IPS-18c (cell line): ENCODE data around the gene SLC34A3.
A peak's percentile ranks its signal among the peaks of the same experiment; 100 is the strongest.

Experiments
- H3K4me3 ChIP-seq: 2 replicates; pipeline ENCODE4 v1.7.0; 2013; ENCODE audit warnings: low read depth, mild to moderate bottlenecking, low read length, moderate library complexity; ENCODE audit not compliant: insufficient read depth
- H3K9me3 ChIP-seq: one replicate; pipeline ENCODE4 v1.6.1; 2013; ENCODE audit warnings: mild to moderate bottlenecking, low read length, moderate library complexity; ENCODE audit not compliant: control insufficient read depth, insufficient read depth

The SLC34A3 gene

DNA sequence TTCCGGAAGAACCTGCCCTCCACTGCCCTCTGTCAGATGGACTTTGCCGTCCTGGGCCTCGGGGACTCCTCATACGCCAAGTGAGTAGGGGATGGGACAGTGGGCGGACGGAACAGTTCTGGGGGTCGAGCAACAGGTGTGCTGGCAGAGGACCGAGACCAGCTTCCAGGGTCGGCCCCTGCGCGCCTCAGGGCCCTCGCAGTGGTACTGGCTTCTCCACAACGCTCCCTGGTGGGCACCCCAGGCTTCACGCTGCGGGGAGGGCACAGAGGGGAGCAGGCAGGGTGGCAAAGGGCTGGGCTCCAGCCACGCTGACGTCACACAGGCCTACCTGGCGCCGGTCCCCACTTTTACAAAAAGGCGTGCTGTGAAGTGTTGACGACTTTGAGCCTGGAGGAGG lies 18.2 kb upstream of the SLC34A3 start:
- H3K9me3 ChIP-seq, result peaks cover 2% of the 10 kb centered on the region
- no peak overlapping the region for H3K4me3 ChIP-seq

DNA sequence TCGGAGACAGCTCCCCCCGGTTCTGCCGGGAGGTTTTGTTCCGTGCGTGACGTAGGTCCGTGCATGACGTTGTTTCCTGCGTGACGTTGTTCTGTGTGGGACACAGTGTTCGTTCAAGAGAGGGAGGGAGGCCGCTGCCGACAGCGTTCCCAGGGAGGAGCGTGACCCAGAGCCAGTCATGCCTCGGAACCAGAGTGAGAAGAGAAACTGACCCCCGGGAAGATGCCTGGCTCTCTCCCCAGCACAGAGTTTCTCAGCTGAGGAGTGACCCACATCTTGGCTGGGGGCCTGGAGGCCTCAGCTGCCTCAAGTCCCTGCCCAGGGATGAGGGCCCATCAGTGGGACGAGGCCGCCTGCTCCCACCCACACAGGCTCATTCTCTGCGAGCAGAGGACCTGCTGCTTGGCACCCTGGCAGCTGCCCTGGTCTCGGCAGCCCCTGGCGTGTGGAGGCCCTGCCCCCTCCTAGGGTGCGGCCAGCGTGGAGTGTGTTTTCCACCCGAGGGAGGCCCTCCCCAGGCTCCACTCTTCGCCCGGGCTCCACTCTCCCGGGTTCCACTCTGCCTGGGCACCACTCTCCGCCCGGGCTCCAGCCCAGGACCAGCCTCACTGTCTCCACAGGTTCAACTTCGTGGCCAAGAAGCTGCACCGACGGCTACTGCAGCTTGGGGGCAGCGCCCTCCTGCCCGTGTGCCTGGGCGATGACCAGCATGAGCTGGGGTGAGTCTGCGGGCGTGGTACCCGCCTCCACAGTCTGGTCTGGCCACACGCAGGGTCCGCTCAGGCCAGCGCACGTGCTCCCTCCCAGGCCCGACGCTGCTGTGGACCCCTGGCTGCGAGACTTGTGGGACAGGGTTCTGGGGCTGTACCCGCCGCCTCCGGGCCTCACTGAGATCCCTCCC lies 17.3 kb upstream of the SLC34A3 start:
- H3K9me3 ChIP-seq, result peaks cover 2% of the 10 kb centered on the region
- H3K4me3 ChIP-seq, result no peak overlapping the region; the same call in 1 of the 2 replicates

DNA sequence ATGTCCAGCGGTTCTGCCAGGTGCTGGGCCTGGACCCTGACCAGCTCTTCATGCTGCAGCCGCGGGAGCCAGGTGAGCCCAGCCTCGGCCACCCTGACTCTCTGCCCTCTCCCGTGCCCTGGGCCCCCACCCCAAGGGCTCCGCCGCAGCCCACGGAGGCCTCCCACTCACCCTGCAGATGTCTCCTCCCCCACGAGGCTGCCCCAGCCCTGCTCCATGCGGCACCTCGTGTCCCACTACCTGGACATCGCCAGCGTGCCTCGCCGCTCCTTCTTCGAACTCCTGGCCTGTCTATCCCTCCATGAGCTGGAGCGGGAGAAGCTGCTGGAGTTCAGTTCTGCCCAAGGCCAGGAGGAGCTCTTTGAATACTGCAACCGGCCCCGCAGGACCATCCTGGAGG lies 16.1 kb upstream of the SLC34A3 start:
- Histone ChIP-seq H3K9me3 (peaks cover 2% of the 10 kb centered on the region), H3K4me3 (no peak overlapping the region)

DNA sequence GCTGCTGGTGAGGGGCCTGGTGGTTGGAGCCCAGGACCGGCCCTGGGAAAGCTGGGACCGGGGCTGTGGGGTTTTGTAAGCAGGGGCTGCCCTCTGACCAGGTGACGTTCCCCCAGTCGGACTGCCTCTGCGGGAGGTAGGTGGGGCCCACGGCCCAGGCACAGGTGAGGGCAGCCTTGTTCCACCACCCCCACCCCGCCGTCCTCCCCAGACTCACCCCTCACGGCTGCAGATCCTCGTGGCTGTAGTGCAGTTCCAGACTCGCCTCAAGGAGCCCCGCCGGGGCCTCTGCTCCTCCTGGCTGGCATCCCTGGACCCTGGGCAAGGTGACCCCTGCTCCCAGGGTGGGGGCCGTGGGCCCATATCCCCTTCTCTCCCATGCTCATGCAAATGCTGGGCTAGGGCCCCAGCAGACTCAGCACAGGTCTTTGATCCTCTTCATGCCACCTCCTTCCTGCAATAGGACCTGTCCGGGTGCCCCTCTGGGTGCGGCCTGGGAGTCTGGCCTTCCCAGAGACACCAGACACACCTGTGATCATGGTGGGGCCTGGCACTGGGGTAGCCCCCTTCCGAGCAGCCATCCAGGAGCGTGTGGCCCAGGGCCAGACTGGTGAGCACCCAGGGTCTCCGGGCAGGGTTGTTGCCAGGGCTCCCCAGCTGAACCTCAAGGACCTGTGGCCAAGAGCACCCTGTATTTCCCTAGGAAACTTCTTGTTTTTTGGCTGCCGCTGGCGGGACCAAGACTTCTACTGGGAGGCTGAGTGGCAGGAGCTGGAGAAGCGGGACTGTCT lies 15.3 kb upstream of the SLC34A3 start:
- no peak overlapping the region for H3K4me3 ChIP-seq
- H3K9me3 ChIP-seq, result peaks cover 2% of the 10 kb centered on the region

DNA sequence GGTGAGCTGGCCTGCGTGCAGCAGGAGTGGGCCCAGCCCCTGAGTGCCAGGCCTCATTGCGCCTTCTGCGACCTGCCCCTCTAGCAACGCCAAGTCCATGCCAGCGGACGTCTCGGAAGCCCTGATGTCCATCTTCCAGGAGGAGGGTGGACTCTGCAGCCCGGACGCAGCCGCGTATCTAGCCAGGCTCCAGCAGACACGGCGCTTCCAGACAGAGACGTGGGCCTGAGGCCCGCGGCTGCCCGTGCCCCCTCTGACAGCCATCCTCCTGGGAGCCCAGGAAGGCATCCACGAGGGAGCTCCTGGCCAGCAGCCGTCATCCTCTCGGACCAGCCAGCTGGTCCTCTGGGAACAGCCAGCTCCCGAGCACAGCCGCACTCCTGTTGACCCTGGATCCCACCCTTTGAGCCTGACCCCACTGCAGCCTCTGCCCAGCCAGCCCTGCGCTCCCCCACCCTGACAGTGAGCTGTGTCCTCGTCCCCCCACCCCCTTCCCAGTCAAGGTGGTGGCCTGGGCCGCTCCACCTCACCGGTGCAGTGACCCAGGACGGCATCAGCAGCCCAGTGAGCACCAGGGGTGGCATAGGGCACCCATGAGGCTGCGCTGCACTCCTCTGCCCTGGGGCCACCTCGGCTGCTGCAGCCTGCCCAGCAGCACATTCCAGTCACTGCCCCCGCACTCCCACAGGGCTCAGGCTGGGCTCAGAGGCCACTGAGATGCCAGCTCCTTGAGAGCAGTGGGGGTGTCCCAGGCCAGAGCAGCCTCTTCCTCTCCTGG lies 14.3 kb upstream of the SLC34A3 start:
- Histone ChIP-seq H3K9me3 (peaks cover 2% of the 10 kb centered on the region), H3K4me3 (no peak overlapping the region; the same call in 1 of the 2 replicates)

DNA sequence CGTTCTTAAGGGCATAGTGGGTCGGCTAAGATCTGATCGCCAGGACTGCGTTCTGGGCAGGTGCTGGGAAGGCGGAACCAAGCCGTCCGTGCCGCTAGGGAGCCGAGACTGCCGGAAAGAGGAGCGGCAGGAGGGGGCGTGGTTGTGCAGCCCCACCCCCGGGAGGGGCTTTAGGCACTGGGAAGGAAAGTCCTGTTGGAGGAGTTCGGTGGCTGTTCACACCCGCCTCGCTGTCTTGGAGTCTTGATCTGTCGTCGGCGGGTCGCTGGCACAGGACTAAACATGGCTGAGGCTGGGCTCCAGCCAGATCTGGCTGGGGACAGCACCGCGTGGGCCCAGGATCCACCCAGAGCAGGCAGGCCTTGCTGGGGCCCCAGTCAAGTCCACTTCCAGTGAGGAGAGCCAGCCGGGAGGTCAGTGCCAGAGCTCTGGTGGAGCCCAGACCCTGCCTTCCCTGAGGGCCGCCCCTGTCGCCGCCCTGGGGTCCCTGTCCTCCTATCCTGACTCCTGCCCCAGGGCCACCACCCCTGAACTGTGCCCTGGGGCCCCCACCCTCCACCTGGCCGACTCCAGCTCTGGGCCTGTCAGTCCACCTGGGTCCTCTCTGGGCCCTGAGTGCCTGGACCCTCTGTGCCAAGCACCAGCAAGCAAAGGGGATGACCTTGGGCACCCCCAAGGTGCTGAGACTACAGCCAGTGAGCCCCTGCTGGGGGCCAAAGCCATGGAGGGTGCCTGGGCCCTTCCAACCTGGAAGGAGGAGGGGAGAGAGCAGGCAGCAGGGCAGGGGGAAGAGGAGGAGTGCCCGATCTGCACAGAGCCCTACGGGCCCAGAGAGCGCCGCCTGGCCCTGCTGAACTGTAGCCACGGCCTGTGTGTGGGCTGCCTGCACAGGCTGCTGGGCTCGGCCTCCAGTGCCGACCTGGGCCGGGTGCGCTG lies 13.2 kb upstream of the SLC34A3 start:
- Histone ChIP-seq H3K9me3 (peaks cover 4% of the 10 kb centered on the region), H3K4me3 (no peak overlapping the region)

DNA sequence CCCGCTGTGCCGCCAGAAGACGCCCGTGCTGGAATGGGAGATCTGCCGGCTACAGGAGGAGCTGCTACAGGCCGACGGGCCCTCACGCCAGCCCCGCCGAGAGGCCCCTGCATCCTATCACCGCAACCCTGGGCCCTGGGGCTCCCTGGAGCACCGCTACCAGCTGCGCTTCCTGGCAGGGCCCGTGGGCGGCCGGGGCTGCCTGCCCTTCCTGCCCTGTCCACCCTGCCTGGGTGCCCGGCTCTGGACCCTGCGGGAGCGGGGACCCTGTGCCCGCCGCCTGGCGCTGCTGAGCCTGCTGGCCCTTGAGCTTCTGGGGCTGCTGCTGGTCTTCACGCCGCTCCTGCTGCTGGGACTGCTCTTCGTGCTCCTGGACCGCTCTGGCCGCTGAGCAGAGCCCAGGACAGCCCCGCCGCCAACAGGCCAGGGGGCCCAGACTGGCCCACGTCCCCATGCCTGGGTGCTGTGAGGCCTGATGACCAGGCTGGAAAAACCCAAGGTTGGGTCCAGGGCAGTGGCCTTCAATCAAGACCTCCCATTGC lies 12.4 kb upstream of the SLC34A3 start:
- no peak overlapping the region for H3K4me3 ChIP-seq
- peaks cover 4% of the 10 kb centered on the region for H3K9me3 ChIP-seq

DNA sequence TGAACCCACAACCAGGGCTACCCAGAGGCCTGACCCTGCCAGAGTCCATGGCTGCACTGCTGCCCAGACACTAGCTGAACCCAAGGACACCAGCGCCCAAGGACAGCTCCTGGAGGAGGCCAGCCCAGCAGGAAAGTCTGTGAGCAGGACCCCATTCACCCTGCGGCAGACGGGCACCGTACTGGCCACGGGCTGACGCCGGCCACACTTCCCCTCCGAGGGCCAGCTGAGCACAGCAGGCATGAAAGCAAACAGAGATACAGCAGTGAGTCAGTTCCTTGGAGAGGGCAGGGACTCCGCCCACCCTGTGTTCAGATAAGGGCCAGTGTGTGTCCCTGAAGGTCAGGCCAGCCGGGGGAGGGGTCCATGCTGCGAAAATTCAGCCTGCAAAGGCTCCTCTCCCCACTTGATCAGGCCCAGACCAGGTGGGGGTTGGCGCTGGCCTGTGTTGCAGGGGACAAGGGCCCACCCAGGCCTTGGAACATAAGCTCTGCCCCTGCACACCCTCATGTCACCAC lies 11.9 kb upstream of the SLC34A3 start:
- Histone ChIP-seq H3K4me3 (no peak overlapping the region; the same call in 1 of the 2 replicates), H3K9me3 (peaks cover 4% of the 10 kb centered on the region)

DNA sequence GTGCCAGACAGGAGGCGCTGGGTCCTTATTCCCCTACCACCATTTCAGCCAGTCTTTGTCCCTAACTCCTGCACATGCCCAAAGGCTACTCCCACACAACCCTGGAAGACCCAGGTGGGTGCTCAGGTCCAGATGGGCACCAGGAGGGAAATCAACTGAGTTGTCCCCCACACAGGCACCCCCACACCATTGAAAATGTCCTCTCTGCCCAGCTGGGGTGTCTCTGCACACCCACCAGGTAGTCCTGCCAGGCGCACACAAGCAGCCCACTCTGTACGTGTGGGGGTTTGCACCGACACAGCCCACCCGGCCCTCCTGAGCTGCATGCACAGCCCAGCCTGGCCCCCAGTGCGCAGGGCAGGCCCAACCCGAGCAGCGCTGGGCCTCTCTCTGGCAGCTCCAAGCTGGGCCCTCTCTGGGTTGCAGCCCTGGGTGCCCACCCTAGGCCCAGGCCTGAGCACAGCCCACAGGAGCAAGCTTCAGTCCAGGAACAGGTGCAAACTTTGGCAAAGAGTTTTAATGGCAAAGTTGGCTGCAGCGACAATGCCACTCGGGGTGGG lies 10.9 kb upstream of the SLC34A3 start:
- peaks cover 4% of the 10 kb centered on the region for H3K9me3 ChIP-seq
- H3K4me3 ChIP-seq, result no peak overlapping the region

DNA sequence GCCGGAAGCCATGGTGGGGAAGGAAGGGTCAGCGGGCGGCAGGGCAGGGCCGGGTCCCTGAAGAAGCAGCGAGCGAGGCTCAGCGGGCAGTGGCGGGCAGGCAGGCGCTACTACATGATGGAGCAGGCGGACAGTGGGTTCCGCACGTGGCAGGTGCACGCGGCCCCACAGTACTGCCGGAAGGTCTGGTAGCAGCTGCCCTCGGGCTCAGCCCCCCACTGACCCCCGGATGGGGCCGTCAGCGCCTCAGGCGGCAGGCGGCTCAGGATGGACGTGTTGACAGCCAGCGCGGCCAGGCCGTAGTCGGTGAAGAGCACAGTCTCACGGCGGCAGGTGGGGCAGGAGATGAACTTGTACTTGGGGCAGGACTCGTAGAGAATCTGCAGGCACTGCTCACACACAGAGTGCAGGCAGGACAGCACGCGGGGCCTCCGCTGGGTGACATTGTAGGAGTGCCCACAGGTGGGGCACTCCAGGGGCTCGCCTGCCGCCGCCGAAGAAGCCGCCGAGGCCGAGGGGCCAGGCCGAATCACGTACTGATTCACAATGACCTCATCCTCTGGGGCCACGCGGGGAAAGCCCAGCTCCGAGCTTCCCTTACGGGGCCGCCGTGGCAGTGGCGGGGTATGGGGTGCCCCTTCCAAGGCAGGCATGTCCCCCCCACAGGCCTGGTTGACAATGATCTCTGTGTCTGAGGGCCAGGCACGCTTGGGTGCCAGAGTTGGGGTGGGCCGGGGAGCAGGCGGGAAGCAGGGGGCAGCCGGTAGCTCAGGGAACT lies 10.2 kb upstream of the SLC34A3 start:
- H3K9me3 ChIP-seq, result peaks cover 2% of the 10 kb centered on the region
- H3K4me3 ChIP-seq, result no peak overlapping the region

DNA sequence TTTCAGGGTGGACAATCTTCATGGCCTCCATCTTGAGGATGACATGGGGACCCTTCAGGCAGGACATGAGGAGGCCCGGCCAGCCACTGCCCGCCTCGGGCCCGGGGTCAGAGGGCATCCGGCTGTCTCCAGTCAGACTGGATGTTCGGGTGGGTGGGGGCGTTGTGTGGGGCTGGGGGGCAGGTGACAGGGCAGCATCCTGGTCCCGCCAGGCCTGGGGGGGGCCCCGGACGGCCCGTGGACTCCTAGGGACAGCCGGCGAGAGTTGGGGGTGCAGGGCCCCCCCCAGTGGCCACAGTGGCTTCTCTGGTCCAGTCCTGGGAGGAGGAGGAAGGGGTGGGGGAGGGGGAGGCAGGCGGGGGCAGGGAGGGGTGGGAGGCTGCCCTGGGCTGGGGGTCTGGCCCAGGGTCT lies 9.6 kb upstream of the SLC34A3 start:
- Histone ChIP-seq H3K4me3 (0 out of 2 replicates have a peak overlapping the region, but pooled peaks have one; percentile 44), H3K9me3 (peaks cover 2% of the 10 kb centered on the region)

DNA sequence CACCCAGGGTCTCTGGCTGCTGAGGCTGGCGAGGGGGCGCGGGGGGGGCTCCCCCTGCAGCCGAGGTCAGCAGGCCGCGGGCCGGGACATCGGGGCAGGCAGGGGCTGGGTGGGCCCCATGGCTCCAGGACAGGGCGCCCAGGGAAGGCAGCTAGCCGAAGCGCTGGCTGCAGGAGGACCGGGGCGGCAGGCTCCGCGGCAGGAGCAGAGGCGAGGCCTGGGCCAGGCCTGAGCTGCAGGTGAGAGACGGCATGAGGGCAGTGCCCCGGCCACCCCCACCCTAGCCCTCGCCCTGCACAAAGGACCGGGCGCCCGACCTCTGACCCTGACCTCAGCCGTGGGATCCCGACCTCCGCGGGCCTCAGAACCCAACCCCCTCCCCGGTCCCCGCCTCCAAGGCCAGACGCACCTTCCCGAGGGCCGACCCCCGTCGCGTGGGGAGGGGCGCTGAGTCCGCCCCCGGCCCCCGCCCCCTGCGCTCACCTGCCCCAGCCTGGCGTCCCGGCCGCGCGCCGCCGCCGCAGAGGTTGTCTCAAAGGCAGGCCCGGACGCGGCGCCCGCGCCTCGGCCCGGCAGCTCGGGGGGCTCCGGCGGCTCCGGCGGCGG lies 9.1 kb upstream of the SLC34A3 start:
- Histone ChIP-seq H3K4me3 (peak overlapping the region; percentile 44), H3K9me3 (peaks cover 2% of the 10 kb centered on the region)

DNA sequence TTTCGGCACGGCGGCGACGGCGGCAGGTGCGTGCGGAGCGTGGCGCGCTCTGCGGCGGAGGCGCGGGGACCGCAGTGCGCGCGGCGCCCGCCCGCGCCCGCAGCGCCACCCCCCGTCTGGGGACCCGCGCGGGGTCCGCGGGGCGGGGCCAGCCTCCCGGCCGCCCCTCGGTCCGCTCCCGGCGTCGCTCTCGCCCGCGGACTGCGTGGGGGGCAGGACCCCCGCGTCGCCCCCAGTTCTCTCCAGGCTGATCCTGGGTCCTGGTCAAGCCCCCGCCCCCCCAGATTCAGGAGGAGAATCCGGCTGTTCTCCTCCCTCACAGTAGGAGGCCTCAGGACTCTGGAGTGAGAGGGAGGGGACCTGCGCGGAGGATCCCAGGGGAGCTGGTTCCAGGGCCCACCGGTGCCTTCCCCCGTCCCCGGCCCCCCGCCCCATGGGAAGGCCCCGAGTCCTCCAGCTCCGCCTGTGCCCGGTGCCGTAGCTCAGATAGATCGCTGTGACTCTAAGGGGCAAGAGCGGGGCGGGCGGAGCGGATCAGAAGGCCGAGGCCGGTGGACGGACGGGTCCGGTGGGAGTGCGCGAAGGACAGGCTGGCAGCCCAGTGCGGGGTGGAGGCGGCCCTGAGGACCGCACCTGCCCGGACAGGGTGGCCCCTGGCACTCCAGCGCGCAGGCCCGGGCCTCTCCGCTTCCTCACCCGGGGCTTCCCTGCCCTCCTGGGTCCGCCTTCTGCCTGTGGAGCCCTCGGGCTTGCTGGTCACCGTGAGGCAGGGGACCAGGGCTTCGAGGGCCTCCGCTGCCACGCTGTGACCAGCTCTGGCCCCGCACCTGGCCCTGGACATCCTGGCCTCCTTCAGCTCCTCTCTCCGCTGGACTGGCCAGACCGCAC lies 8.3 kb upstream of the SLC34A3 start, which contains the start of gene RNF208:
RNF208 (minus strand) TSS at position 51 of the 888 bp plus-strand sequence. CDS start 1,028 bp downstream, outside the sequence.
- H3K4me3 ChIP-seq, result peak within 1 kb of the TSS; percentile 66
- peaks cover 2% of the 10 kb centered on the region for H3K9me3 ChIP-seq
